ENCODE results near the gene CPA3.

The CPA3 gene

GRCh38 chr3:148911173-148911572 is 46.1 kb downstream of the CPA3 start:
- H3K27ac ChIP-seq = no peak overlapping the region
- DNase-seq (ENCODE audit: low read depth, low spot score) = peak; percentile 6

DNA sequence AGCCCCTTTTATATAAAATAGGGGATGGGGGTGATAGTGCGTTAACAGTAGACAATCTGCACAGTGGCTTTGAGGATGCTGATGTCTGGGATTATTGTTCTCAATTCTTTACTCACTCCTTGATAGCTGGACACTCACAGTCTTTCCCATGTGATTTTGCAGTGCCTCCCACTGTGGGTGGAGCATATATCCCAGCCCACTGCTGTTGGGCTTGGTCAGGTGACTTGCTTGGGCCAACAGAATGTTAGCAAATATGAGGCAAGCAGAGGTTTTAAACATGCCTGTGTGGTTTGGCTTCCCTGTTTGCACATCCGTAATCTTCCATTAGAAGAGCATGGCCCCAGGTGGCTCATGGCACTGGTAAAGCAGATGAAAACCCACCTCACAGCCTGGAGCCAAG is 46.5 kb downstream of the CPA3 start:
- DNase-seq (ENCODE audit: low read depth, low spot score) = no peak

DNA sequence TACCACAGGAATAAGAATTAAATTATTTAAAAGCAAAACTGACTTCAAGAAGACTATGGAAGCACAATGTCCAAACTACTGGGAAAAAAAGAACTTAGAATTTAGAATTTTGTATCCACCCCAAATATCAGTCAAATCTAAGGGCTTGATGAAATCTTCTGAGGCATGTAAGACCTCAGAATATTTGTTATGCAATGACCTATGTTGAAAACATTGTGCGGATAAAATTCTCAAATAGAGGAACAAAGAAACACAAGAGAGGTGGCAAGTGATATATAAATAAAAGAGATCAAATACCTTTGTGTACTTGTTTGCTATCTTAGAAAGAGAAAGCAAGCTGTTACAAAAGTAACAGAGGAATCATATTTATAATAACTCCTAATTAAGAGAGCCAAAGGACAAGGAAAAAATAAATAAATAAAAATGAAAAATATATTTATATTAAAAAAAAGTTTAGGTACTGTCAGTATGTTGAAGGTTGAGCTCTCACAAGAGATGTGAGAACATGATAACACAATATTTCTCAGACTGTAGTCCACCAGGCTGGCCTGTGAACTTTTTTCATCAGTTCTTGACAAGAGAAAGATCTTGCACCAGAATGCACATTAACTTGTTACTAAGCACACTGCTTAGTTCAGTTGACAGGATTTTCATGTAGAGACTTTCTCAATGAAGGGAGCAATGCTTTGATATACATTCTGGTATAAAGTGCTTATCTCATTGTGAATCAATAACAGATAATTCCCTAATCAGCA is 50.0 kb downstream of the CPA3 start:
- H3K27ac ChIP-seq = no peak overlapping the region
- DNase-seq (ENCODE audit: low read depth, low spot score) = no peak

More for the DNA sequence above, 46.5 kb downstream of the CPA3 start:
- H3K27ac ChIP-seq = no peak overlapping the region

- no peak overlapping the region for H3K27ac ChIP-seq
- DNase-seq (ENCODE audit: low read depth, low spot score) = no peak
Observed at GRCh38 chr3:148916132-148916531, 51.0 kb downstream of the CPA3 start.

DNA sequence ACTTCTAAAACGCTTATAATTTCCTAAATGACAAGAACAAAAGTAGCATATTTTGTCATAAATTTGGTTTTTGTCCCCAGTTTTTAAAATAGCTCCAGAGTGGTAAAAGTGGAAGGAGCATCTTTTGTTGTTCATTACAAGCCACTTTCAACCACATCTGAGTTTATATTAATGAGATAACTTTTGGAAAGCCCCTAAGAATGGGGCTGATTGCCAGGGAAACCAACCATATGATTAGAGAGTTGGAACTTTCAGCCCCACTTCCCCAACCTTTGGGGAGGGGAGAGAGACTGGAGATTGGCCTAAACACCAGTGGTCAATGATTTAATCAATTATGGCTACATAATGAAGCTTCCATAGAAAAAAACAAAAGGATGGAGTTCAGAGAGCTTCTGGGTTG is 57.4 kb downstream of the CPA3 start:
- DNase-seq (ENCODE audit: low read depth, low spot score) = no peak
- H3K27ac ChIP-seq = no peak overlapping the region

GRCh38 chr3:148923592-148923991 is 58.5 kb downstream of the CPA3 start:
- no peak overlapping the region for H3K27ac ChIP-seq
- no peak for DNase-seq (ENCODE audit: low read depth, low spot score)

DNA sequence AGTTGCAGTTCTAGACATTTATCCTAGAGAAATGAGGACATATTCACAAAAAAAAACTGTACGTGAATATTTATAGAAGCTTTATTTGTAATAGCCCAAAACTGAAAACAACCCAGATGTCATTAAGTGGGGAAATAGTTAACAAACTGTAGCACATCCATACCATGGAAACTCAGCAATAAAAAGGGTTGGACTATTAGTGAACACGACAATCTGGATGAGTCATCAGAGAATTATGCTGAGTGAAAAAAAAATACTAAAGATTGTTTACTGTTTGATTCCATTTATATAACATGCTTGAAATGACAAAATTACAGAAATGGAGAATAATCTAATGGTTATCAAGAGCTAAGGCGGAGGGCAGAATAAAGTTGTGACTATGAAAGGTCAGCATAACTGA is 59.5 kb downstream of the CPA3 start:
- no peak overlapping the region for H3K27ac ChIP-seq
- DNase-seq (ENCODE audit: low read depth, low spot score) = no peak

GRCh38 chr3:148925845-148926244 is 60.7 kb downstream of the CPA3 start:
- DNase-seq (ENCODE audit: low read depth, low spot score) = no peak
- no peak overlapping the region for H3K27ac ChIP-seq

GRCh38 chr3:148930752-148931151 is 65.7 kb downstream of the CPA3 start:
- H3K27ac ChIP-seq = no peak overlapping the region
- no peak for DNase-seq (ENCODE audit: low read depth, low spot score)

DNA sequence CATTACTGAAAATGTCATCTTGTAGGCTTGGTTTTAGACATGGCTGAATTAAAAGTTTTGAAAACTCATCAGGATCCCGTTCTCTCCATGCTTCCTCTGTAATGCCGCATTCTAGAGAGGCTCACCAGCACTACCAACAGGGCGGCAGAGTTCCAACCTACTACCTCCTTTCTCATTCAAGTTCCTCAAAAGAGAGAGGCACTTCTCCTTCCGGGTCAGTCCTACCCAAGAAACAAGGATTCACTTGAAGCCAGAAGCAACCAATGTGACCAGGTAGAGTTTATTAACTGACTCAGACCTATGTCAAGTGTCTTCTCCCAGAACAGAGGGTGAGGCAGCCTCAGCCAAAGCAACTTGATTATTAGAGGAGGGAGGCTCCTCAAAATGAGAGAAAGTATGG is 66.5 kb downstream of the CPA3 start:
- DNase-seq (ENCODE audit: low read depth, low spot score) = no peak
- H3K27ac ChIP-seq = no peak overlapping the region

- DNase-seq (ENCODE audit: low read depth, low spot score) = no peak
- no peak overlapping the region for H3K27ac ChIP-seq
Observed at GRCh38 chr3:148932972-148933371, 67.9 kb downstream of the CPA3 start.

GRCh38 chr3:148937467-148938255 is 72.6 kb downstream of the CPA3 start:
- no peak overlapping the region for H3K27ac ChIP-seq
- no peak for DNase-seq (ENCODE audit: low read depth, low spot score)

GRCh38 chr3:148938306-148938705 is 73.2 kb downstream of the CPA3 start:
- H3K27ac ChIP-seq = no peak overlapping the region
- no peak for DNase-seq (ENCODE audit: low read depth, low spot score)

DNA sequence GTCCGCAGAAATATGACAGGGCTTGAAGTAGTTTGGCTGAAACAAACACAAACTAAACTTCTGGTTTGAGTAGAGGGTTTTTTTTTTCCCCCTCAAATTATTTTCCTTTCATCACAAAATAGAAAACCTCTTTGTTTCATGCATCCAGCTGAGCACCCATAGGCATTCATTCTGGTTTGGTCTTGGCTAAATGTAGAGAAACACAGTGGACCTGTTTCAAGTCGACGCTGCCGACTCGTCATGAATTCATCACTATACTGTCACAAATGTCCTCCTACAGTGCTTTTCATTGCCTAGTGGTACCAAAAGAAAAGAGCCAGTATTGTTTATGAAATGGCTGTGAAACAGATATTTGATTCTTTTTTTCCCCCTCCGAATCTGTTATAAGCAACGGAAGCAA is 73.8 kb downstream of the CPA3 start:
- no peak for DNase-seq (ENCODE audit: low read depth, low spot score)
- H3K27ac ChIP-seq = no peak overlapping the region

- DNase-seq (ENCODE audit: low read depth, low spot score) = no peak
Observed at GRCh38 chr3:148940983-148941382, 75.9 kb downstream of the CPA3 start.

GRCh38 chr3:148943506-148944205 is 78.6 kb downstream of the CPA3 start:
- peak; percentile 64 for DNase-seq (ENCODE audit: low read depth, low spot score)

More at GRCh38 chr3:148940983-148941382, 75.9 kb downstream of the CPA3 start:
- no peak overlapping the region for H3K27ac ChIP-seq

GRCh38 chr3:148945116-148945515 is 80.0 kb downstream of the CPA3 start:
- H3K27ac ChIP-seq = no peak overlapping the region
- no peak for DNase-seq (ENCODE audit: low read depth, low spot score)

More at GRCh38 chr3:148943506-148944205, 78.6 kb downstream of the CPA3 start:
- H3K27ac ChIP-seq = no peak overlapping the region
